ENCODE results near the gene CINP. TPM values are rescaled to one million over a fixed set of nuclear protein-coding genes. Genes with fewer than 3 reads are reported as not detected.
A peak's percentile ranks its signal among the peaks of the same experiment; 100 is the strongest.

CINP gene
- total and polyA plus RNA-seq, 2 experiments from 2014 or later, result 52.1 to 60.3 TPM

DNA sequence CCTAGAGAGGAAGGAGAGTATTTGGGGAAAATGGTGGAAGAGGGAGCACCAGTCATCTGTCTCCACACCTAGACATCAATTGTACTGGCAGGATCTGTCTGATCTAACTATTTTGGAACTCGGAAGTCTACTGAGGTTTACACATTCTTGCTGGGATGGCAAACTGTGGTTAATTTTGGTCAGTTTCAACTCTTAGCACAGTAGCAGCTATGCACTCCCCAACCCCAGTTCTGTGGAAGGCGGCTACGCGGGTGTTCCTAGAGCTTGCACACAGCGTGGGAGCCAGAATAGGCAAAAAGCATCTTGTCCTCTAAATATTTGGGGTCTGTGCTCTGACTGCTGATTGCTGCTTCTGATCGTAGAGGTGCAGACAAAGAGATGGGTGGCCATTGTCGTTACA, 33.8 kb upstream of the CINP start:
- Histone ChIP-seq H3K27ac (no peak overlapping the region), H3K4me3 (no peak overlapping the region), H4K20me1 (ENCODE audit: insufficient read depth) (no peaks in the 10 kb centered on the region), H3K27me3 (replicated peaks; ENCODE audit: insufficient read depth) (no peaks in the 10 kb centered on the region), H3K9me2 (ENCODE audit: insufficient read depth) (no peaks in the 10 kb centered on the region), H3K9me3 (ENCODE audit: low read depth) (no peaks in the 10 kb centered on the region), H2AFZ (no peak overlapping the region), H3K4me2 (ENCODE audit: unreplicated experiment) (no peak overlapping the region), H3K4me1 (ENCODE audit: insufficient read depth) (no peaks in the 10 kb centered on the region), H3K79me2 (ENCODE audit: insufficient read depth) (peaks cover 22% of the 10 kb centered on the region; the same call in 1 of the 2 replicates), H3F3A (ENCODE audit: insufficient read depth) (peaks cover 10% of the 10 kb centered on the region; the same call in 1 of the 2 replicates), H3K36me3 (ENCODE audit: low read depth) (peaks cover 16% of the 10 kb centered on the region; the same call in 1 of the 2 replicates), H3K9ac (no peak overlapping the region)
- in situ Hi-C loops (cut with MboI), result no loop called here
- no peak for DNase-seq
- no peak for TF ChIP-seq EZH2 (IDR thresholded peaks at IDR 0.05; ENCODE audit: insufficient read depth, poor library complexity, severe bottlenecking)
- WGBS, 2 experiments (ENCODE audit: low coverage in 1 of 2, low lambda C conversion rate in 2 of 2, missing lambda C conversion rate in 2 of 2), result 68 to 69% methylated on average over 7 of the region's 7 CpGs

DNA sequence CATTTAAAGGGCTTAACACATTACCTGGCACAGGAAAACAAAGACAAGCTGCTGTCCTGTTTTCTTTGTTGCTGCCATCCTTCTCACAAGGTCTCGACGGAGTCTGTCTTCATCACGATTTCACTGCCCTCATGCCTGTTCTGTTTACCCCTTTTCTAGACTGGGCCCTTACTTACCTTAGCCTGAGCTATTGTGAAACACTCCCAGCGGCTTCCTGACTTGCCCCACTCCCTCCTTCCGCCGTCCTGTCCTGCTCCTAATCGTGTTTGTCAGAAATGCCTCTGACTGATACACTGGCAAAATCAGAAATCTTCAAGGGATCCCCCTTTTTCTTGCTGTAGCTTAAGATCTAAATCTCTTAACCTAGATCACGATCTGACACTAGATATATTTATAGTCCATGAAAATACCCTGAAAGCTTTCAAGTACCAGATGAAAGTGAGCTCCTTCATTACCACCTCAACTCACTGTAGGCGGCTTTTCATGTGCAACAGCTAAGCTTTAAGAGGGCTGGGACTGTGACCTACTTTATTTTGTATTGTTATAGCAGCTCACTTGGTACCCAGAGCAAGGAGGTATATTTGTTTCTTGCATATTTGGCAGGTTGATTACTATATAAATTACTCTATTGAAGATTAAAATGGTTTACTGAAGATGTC, 32.2 kb upstream of the CINP start:
- no peaks in the 10 kb centered on the region for H3K27me3 ChIP-seq (replicated peaks; ENCODE audit: insufficient read depth)
- no peak overlapping the region for H2AFZ ChIP-seq
- DNase-seq, result no peak
- TF ChIP-seq EZH2 (IDR thresholded peaks at IDR 0.05; ENCODE audit: insufficient read depth, poor library complexity, severe bottlenecking), result no peak
- no peak for TF ChIP-seq EZH2phosphoT487 (IDR thresholded peaks at IDR 0.05; ENCODE audit: insufficient read depth, low read depth)
- no peaks in the 10 kb centered on the region; the same call in 1 of the 2 replicates for H4K20me1 ChIP-seq (ENCODE audit: insufficient read depth)
- in situ Hi-C loops (cut with MboI), result no loop called here
- no peaks in the 10 kb centered on the region for H3K9me2 ChIP-seq (ENCODE audit: insufficient read depth)
- H3K27ac ChIP-seq, result no peak overlapping the region
- H3K9me3 ChIP-seq (ENCODE audit: low read depth), result no peaks in the 10 kb centered on the region
- H3F3A ChIP-seq (ENCODE audit: insufficient read depth), result peaks cover 16% of the 10 kb centered on the region
- WGBS, 2 experiments (ENCODE audit: low coverage in 1 of 2, low lambda C conversion rate in 2 of 2, missing lambda C conversion rate in 2 of 2), result 93 to 94% methylated on average over 9 of the region's 9 CpGs
- no peak overlapping the region for H3K9ac ChIP-seq
- peaks cover 8% of the 10 kb centered on the region; the same call in 1 of the 2 replicates for H3K36me3 ChIP-seq (ENCODE audit: low read depth)
- peaks cover 11% of the 10 kb centered on the region; the same call in 1 of the 2 replicates for H3K4me1 ChIP-seq (ENCODE audit: insufficient read depth)
- peaks cover 27% of the 10 kb centered on the region; the same call in 1 of the 2 replicates for H3K79me2 ChIP-seq (ENCODE audit: insufficient read depth)
- no peak overlapping the region for H3K4me3 ChIP-seq
- H3K4me2 ChIP-seq (ENCODE audit: unreplicated experiment), result no peak overlapping the region

GRCh38 chr14:102392506-102392905, 29.8 kb upstream of the CINP start:
- TF ChIP-seq EZH2phosphoT487 (IDR thresholded peaks at IDR 0.05; ENCODE audit: insufficient read depth, low read depth) (no peak), EZH2 (IDR thresholded peaks at IDR 0.05; ENCODE audit: insufficient read depth, poor library complexity, severe bottlenecking) (no peak)
- no peak overlapping the region for H3K4me2 ChIP-seq (ENCODE audit: unreplicated experiment)
- H4K20me1 ChIP-seq (ENCODE audit: insufficient read depth), result peaks cover 3% of the 10 kb centered on the region; the same call in 1 of the 2 replicates
- no peak overlapping the region for H3K27ac ChIP-seq
- no peak overlapping the region for H3K9ac ChIP-seq
- DNase-seq, result peak; percentile 7
- no peaks in the 10 kb centered on the region for H3K9me2 ChIP-seq (ENCODE audit: insufficient read depth)
- peaks cover 27% of the 10 kb centered on the region; the same call in 1 of the 2 replicates for H3K79me2 ChIP-seq (ENCODE audit: insufficient read depth)
- no peaks in the 10 kb centered on the region for H3K9me3 ChIP-seq (ENCODE audit: low read depth)
- no peak overlapping the region for H2AFZ ChIP-seq
- H3K27me3 ChIP-seq (replicated peaks; ENCODE audit: insufficient read depth), result no peaks in the 10 kb centered on the region
- H3K36me3 ChIP-seq (ENCODE audit: low read depth), result 0 out of 2 replicates have a peak, but pooled peaks cover 5% of the 10 kb centered on the region
- in situ Hi-C loops (cut with MboI), result no loop called here
- peaks cover 23% of the 10 kb centered on the region for H3F3A ChIP-seq (ENCODE audit: insufficient read depth)
- 39 to 45% methylated on average over 4 of the region's 4 CpGs for WGBS, 2 experiments (ENCODE audit: low coverage in 1 of 2, low lambda C conversion rate in 2 of 2, missing lambda C conversion rate in 2 of 2)
- H3K4me3 ChIP-seq, result no peak overlapping the region
- H3K4me1 ChIP-seq (ENCODE audit: insufficient read depth), result peaks cover 14% of the 10 kb centered on the region; the same call in 1 of the 2 replicates

DNA sequence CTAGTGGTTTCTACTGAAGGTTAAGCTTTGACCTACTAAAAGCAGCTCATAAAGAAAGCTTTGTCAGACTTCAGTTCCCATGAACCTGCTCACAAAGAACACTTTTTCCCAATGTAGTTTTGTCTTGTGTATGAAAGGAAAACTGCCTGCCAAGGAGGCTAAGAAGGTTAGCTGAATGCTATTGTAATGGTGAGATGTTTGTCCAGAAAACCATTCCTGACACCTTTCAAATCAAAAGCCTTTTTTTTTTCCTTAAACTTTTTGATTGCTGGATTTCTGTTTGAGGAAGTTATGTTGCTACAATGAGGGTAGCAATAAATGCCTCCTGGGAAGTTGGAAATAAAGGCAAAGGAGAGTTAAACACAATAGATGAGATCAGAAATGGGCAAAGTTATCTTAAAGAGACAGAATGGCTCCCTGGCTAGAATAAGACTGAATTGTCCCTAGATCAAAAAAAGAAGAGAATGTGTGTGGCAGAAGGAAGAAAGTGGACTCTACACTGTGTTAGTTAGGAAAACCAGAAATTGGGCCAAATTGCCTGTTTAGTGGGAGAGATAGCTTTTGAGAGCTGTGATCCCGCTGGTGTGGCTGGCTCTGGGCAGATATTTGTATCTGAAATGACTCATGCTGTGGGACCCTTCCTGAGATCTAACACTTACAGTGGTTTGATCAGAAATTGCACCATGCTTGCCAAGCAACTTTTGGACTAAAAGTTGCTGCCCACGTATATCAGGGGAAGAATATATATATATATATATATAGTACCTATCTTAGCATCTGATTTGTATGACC, 27.6 kb upstream of the CINP start:
- H3K27ac ChIP-seq, result peak overlapping the region; percentile 35
- no peaks in the 10 kb centered on the region for H3K9me3 ChIP-seq (ENCODE audit: low read depth)
- peaks cover 14% of the 10 kb centered on the region; the same call in 1 of the 2 replicates for H3K4me1 ChIP-seq (ENCODE audit: insufficient read depth)
- H3K36me3 ChIP-seq (ENCODE audit: low read depth), result 0 out of 2 replicates have a peak, but pooled peaks cover 3% of the 10 kb centered on the region
- no peak overlapping the region for H3K4me2 ChIP-seq (ENCODE audit: unreplicated experiment)
- no peak overlapping the region for H2AFZ ChIP-seq
- H3K9ac ChIP-seq, result no peak overlapping the region
- no peaks in the 10 kb centered on the region for H3K27me3 ChIP-seq (replicated peaks; ENCODE audit: insufficient read depth)
- in situ Hi-C loops (cut with MboI), result no loop called here
- H3F3A ChIP-seq (ENCODE audit: insufficient read depth), result peaks cover 23% of the 10 kb centered on the region
- H3K9me2 ChIP-seq (ENCODE audit: insufficient read depth), result no peaks in the 10 kb centered on the region
- H4K20me1 ChIP-seq (ENCODE audit: insufficient read depth), result peaks cover 3% of the 10 kb centered on the region; the same call in 1 of the 2 replicates
- 32 to 34% methylated on average over 2 of the region's 2 CpGs for WGBS, 2 experiments (ENCODE audit: low coverage in 1 of 2, low lambda C conversion rate in 2 of 2, missing lambda C conversion rate in 2 of 2)
- H3K79me2 ChIP-seq (ENCODE audit: insufficient read depth), result peaks cover 17% of the 10 kb centered on the region; the same call in 1 of the 2 replicates
- DNase-seq, result peak; percentile 43
- TF ChIP-seq EZH2phosphoT487 (IDR thresholded peaks at IDR 0.05; ENCODE audit: insufficient read depth, low read depth) (no peak), EZH2 (IDR thresholded peaks at IDR 0.05; ENCODE audit: insufficient read depth, poor library complexity, severe bottlenecking) (no peak)
- no peak overlapping the region for H3K4me3 ChIP-seq
